ENCODE results near the gene SH2D2A.

GRCh38 chr1:156815961-156816422 lies 656 bp downstream of the SH2D2A start:
- TF ChIP-seq GATA2 (IDR thresholded peaks at IDR 0.05; ENCODE audit: low read depth, low read length), result no peak
- TF ChIP-seq GATA3 (IDR thresholded peaks at IDR 0.05; ENCODE audit: low read depth, low read length), result no peak
